Activated naive CD8-positive, alpha-beta T cell treated with anti-CD3 and anti-CD28 coated beads, Interleukin-2, amount 50 U/mL, for 16 hours (primary cell): ENCODE data around the gene ZFHX3.
A peak's percentile ranks its signal among the peaks of the same experiment; 100 is the strongest.

Experiments
- DNase-seq: peaks from one replicate; pipeline ENCODE4 v3.0.0-alpha.2; 2020; ENCODE audit warnings: low read depth, low spot score

ZFHX3 gene

DNA sequence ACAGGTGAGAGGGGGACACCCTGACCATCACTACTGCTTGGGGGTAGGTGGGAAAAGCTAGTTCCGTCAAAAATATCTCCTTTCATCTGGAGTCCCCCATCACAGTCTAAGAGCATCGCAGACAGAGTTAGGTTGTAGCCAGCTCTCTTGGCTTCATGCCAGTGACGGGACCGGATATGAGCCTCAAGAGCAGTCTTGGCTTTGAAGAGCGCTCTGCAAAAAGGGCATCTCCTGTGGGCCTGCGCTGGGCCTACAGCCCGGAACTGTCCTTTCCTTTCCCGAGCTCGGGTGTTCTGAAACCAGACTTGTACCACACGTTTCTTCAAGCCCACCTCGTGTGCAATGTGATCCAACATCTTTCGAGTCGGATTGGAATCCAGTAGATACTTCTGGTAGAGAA, 253.6 kb downstream of the ZFHX3 start:
- DNase-seq, result no peak

DNA sequence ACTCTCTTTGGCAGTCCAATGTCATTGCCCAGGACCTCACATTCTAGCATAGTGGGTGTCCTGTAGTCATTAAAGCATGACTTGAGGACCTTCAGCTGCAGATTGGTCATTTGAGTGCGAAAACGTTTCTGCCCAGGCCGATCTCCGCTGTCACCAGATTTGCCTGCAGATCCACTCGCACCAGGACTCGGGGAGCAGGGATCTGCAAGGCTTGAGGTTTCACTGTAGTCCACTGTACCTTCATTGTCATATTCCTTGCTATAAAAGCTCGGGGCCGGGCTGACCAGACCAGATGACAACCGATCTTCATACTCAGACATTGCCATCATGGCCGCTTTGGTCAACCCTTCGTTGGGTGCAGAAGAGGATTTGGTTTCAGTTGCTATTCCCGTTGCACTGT, 254.2 kb downstream of the ZFHX3 start:
- no peak for DNase-seq

DNA sequence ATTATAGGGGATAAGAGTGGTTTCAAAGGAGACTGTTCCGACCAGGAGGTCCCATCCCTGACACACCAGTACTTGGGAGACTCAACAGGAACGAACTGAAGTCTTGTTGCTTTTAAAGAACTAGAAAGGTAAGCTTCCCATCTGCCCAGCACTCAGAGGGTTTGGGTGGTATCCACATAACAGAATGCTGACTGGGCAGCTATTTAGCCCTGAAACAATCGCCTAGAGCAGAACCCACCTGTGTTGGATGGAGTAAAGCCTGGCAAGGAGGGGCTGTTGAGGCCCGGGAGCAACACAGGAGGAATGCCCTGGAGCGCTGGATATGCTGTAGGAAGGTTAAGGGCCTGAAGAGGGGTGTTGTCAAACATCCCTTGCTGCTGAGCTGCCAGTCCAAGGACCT, 254.9 kb downstream of the ZFHX3 start:
- no peak for DNase-seq

DNA sequence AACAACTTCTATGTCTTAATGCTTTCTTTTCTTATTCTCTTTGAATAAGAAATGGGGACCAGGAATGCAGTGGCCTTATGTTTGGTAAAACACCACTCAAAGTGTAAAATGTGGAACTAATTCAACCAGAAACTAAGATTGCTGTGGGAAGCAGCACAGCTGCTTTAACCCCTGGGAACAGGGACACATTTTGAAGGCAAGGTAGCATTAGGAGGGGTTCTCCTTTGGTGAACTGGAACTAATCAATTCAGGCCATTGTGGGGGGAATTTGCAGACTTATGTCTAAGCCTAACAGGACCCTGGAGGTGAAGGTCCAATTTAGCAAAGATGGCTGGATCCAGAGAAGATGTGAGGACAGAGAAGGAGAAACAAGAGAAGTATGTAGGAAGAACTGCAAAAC, 256.1 kb downstream of the ZFHX3 start:
- no peak for DNase-seq

DNA sequence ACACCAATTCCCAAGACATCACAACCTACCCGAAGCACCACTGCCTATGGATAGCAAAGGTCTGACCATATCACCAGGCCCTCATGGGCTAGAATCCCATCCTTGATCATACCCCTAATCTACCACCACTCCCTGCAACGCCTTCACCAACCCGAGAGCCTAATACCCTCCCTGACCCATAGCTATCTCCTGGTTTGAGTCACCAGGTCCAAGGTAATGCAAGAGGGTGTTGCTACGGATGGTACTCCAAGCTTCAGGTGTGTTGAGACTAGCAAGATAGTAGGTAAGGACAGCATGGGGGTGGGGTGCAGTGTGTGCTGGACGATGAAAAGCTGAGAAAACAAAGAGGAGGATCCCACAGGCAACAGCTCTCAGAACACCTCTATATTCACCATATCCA, 258.0 kb downstream of the ZFHX3 start:
- no peak for DNase-seq

DNA sequence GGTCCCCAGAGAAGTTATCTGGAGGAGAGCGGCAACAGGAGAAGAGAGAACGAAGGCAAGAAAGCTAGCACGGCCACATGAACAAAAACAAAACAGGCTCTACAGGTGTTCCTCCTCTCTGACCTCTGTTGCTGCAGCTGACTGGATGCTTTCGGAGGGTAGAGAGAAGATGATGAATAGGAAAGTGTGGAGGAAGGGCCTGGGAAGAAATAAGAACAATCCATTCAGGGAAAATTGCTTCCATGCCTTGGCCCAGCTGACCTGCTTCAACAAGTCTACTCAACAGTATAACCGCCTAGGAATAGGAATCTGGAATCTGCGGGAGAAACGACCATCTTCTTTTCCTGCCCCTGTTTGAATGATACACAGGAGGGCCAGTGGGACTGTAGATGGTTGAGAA, 258.5 kb downstream of the ZFHX3 start:
- DNase-seq, result no peak

DNA sequence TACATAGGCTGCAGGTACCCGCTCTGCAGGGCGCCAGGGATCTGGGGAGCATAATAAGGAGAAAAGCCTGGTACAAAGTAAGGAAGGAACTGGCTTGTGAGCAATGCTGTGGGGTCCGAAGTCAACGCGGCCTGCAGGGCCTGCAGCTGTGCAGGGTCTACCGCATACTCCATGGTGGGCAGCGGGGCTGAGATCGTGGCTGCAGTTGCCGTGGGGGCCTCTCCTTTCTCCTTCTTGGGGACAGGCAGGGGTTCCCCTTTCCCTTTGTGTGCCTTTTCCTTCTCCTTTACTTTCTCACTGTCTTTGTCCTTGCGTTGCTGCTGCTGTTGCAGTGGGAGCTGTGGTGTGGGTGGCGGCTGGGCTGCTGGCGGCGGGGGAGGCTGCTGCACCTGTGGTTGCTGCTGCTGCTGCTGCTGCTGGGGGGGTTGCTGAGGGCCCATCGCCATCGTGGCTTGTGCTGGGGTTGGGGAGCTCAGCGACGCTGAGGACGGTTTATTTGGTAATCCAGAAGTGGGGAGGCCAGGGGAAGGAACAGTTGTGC, 259.6 kb downstream of the ZFHX3 start:
- DNase-seq, result no peak

DNA sequence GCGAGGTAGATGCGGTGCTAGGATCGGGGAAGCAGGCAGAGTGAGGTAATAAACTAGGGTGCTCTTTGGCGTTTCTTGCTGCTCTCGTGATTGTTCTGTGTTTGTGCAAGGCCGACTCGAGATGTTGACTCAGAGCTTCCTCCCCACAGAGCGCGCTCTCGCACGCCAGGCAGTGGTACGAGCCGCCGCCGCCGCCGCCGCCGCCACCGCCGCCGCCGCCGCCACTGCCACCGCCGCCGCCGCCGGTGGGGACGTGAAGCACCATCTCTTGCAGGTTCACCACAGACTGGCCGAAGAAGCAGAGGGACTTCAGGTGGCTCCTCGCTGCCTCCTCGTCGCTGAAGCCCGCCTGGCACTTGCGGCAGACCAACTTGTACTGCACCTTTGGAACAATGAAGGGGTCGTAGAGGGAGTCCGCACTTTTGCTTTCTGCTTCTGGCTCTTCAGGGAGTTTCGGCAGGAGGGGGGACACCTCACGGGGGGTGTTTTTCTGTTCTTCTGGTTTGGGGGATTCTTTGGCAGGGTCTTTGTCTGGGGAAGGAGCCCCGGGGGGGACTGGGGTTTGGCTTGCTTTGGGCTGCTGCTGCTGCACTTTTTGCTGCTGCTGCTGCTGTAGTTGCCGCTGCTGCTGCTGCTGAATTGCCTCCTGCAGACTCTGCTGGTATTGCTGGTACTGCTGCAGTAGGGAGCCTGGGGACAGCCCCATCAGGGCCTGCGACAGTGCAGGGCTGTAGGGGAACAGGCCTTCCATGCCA, 260.2 kb downstream of the ZFHX3 start:
- peak; percentile 51 for DNase-seq

DNA sequence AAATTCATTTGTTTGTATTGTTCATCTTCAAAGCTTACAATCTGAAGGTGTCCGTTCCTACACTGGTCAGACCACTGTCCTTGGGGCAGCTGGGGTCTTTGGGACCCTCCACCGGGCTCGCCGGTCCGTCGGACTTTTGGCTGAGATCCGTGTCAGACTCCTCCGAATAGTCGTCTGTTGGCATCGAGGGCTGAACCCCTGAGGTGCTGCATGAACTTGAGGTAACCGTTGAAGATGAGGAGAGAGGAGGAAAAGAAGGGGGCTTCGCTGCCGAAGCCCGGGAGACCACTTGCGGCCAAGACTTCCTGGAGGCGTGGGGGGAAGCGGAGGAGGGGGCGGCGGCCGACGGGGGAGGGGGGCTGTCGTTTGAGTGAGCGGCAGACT, 260.8 kb downstream of the ZFHX3 start:
- DNase-seq, result no peak

DNA sequence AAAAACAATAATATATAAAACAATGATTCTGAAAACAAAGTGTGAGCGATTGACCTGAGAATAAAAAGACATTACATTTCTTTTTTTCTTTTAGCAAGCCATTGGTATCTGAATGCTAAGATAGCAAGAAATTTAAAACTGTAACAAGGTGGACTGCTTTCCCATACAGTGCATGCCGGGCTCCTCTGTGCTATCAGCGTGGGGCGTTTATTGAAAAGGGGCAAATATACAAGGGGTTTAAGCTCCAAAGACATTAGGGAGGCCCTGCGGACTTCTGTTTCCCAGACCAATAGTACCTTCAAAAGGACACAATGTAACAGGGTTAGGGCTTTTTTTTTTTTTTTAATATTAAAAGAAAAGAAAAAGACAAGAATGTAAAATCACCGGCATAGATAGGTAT, 261.3 kb downstream of the ZFHX3 start:
- no peak for DNase-seq

DNA sequence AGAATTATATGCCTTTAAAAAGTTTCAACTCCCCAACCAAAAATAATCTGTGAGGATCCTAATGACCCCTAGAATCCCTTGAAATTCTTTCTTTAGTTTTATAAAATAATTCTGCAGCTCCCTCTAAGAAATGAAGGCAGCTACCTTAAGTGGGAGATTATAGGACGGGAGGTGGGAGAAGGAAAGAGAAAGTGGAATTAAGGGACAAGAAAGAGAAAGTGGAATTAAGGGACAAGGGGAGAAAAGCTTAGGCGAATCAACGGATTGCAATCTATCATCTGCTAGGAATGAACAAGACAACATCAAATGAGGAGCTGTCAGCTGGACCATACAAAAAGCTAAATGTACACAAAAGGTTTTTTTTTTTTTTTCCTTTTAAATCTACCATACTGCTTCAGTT, 262.0 kb downstream of the ZFHX3 start:
- no peak for DNase-seq

DNA sequence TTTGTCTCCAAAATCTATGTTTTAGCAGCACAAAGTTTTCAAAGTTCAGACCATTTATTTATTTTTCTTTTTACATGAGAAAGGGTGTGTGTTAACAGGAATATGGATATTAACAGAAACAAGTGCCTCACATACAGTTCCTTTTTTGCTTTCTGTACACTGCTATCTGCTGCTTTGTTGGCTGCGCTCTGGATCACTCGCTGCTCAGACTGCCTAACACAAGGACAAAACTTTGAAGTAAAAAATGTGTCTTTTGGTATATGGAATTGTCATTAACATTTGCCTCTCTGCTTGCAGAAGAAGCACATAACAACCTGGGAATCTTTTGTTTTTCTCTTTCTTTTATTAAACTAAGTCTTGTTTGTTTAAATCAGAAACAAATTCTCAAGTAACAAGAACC, 262.8 kb downstream of the ZFHX3 start:
- no peak for DNase-seq

GRCh38 chr16:72783716-72784318, 264.1 kb downstream of the ZFHX3 start:
- DNase-seq, result no peak

DNA sequence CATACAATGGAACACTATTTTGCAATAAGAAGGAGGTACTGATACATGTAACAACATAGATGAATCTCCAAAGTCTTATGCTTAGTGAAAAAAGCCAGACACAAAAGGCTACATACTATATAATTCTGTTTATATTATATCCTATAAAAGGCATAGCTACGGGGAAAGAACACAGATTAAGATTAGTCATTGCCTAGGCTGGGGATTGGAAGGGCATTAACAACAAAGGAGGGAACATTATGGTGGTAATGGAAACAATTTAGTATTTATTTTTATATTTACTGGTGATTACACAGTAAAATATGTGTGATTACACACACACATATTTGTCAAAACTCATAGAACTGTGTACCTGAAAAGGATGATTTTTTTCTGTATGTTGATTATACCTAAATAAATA, 278.1 kb downstream of the ZFHX3 start:
- DNase-seq, result no peak

DNA sequence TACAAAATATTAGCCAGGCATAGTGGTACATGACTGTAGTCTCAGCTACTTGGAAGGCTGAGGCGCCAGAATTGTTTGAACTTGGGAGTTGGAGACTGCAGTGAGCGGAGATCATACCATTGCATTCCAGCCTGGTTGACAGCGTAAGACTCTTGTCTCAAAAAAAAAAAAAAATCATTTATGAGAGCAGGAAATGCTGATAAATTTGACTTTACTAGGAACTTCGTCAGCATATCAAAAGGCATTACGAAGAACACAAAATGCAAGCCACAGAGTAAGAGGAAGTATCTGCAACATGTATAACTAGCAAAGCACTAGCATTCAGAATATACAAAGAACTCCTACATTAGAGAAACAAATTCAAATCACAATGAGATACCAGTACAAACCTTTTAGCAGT, 279.3 kb downstream of the ZFHX3 start:
- no peak for DNase-seq

DNA sequence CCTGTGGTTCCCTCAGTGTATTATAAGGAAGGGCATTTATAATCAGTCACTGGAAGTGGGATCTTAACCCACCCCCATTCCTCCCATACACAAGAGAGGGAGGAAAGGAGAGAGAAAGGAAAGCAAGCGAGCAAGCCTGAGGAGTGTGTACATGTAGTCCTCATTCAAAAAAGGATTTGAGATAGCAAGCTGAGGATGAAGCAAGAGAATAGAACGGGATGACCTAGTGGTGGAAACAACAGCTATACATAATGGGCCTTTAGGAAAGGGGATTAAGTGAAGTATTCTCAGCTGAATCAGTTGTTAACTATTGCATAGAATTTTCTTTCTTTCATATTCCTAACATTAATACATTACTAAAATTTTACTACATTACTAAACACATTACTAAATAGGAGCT, 281.4 kb downstream of the ZFHX3 start:
- no peak for DNase-seq

GRCh38 chr16:72764015-72764654, 283.8 kb downstream of the ZFHX3 start:
- no peak for DNase-seq

DNA sequence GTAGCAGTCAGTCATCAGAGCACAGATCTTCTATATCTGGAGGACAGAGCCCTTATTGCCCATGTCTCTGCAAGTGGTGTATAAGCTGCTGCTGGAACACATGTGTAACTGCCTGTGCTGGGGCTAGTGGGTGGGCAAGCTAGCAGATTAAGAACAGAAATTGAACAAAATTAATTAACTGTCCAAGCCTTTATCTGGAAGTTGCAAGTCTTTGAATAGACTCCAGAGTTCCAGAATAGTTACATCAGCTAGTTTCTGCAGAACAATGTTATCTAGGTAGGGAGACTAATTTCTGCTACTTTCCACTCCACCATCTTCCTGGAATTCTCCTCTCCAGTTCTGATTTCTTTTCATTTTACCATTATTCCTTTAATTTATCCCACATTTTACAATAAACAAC, 287.3 kb downstream of the ZFHX3 start:
- DNase-seq, result no peak

DNA sequence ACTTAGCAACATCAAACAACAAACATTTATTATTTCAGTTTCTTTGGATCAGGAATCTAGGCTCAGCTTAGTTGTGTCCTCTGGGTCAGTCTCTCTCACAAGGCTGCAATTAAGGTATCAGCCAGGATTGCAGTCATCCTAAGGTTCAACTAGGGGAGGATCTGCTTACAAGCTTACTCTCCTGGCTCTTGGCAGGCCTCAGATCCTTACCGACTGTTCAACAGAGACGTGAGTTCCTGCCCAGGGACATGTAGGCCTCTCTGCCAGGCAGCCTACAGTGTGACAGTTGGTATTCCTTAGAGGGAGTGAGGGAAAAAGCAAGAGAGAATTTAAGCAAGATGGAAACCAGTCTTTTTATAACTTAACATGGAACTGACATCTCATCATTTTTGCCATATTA, 294.0 kb downstream of the ZFHX3 start:
- no peak for DNase-seq

DNA sequence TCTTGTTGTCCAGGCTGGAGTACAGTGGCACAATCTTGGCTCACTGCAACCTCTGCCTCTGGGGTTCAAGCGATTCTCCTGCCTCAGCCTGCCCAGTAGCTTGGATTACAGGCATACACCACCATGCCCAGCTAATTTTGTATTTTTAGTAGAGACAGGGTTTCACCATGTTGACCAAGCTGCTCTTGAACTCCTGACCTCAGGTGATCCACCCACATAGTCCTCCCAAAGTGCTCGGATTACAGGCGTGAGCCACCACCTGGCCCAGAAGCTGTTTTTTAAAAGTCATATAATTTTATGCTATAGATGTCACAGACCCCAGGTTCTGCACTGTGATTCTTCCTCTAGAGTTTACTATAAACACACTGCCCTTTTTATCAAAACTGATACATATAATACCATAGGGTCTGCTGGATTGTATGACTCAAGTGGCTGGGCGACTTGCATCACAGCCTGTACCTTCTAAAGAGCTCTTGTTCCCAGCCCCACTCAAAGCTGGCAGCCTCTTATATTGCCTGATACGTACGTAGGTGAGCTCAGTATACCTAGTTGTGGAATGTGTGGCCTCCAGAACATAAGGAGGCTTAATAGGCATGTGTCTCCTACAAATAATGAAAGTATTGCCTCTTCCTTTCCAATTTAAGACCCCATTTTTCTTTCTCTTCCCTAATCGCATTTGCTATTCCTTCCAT, 295.8 kb downstream of the ZFHX3 start:
- no peak for DNase-seq

- no peak for DNase-seq
Observed at GRCh38 chr16:72751076-72751475, 296.9 kb downstream of the ZFHX3 start.

DNA sequence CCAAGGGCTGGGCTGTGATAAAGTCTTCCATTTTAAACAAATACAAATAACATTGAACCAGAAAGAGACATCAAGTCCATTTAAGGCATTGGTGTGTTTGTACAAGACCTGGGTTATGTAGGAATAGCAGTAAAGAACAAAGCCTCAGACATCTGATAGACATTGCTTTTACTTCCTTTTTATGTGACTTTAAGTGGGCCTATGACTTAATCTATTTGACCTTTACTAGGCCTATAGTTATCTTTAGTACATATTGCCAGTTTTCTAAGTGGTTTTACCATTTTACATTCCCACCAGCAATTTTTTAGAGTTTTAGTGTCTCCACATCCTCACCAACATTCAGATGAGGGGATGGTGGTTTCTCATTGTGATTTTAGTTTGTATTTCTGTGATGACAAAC, 298.8 kb downstream of the ZFHX3 start:
- DNase-seq, result no peak
